Endothelial cell of umbilical vein (primary cell): ENCODE data around the gene CDHR5. TPM values are rescaled to one million over a fixed set of nuclear protein-coding genes. Genes with fewer than 3 reads are reported as not detected.

Experiments
- BruUV-seq: library from RNA; stranded (reverse); fragments of 400-500 nt; replicated peaks from 2 replicates; lab custom pipeline; 2021; lab: Mats Ljungman, UMichigan
- CTCF ChIA-PET: fragments of 300-600, 350-600 bp; sonication (Branson Sonifier 250); formaldehyde crosslinking; loops from one replicate; lab custom pipeline; 2021; ENCODE audit warnings: antibody characterized with exemption, inconsistent platforms; lab: Charles Lee
- POLR2A ChIA-PET: fragments of 300-600, 350-600 bp; sonication (Branson Sonifier 250); formaldehyde crosslinking; loops from one replicate; lab custom pipeline; 2021; ENCODE audit warnings: antibody characterized with exemption, inconsistent platforms; lab: Charles Lee
- DNase-seq: peaks from one replicate; pipeline ENCODE4 v3.0.0-alpha.2; 2011; ENCODE audit warnings: low read depth, low spot score
- FAIRE-seq: peaks from 2 replicates; lab custom pipeline; 2011; peaks lifted over from hg19 to GRCh38; lab: Jason Lieb, UNC
- H2AFZ ChIP-seq: 2 replicates; pipeline ENCODE4 v1.6.0; 2012; ENCODE audit warnings: low read depth, low read length, control low read depth, inconsistent platforms
- H3K27ac ChIP-seq: 2 replicates; pipeline ENCODE4 v1.5.1; 2011; ENCODE audit warnings: low read depth, mild to moderate bottlenecking, control low read depth, low read length, moderate library complexity; ENCODE audit not compliant: insufficient read depth
- H3K27me3 ChIP-seq, 2 experiments: 2 replicates each; pipeline versions ENCODE4 v1.6.0 to v1.6.1; 2011; ENCODE audit warnings: low read length in 2 of 2, mixed read lengths in 1 of 2; ENCODE audit not compliant: control insufficient read depth in 2 of 2, insufficient read depth in 2 of 2
- H3K36me3 ChIP-seq, 2 experiments: 2 replicates in 1 of 2; 3 replicates in 1 of 2; pipeline ENCODE4 v1.5.1; 2011; ENCODE audit warnings: low read length in 2 of 2, mild to moderate bottlenecking in 1 of 2, moderate library complexity in 1 of 2; ENCODE audit not compliant: control insufficient read depth in 2 of 2, insufficient read depth in 2 of 2; ENCODE audit errors: extremely low read depth in 1 of 2
- H3K4me1 ChIP-seq: 3 replicates; pipeline ENCODE4 v1.5.1; 2011; ENCODE audit warnings: mild to moderate bottlenecking, low read length; ENCODE audit not compliant: control insufficient read depth, insufficient read depth; ENCODE audit errors: extremely low read depth
- H3K4me2 ChIP-seq: 2 replicates; pipeline ENCODE4 v1.6.1; 2011; ENCODE audit warnings: low read length, control low read depth, mixed read lengths; ENCODE audit not compliant: insufficient read depth
- H3K4me3 ChIP-seq, 3 experiments: fragments of 200-600 bp in 1 of 3; sonication (generic), shearing (Covaris generic) in 1 of 3; replicated peaks in 1 of 3; 2 replicates each; pipeline ENCODE4 v1.5.1; 2011 to 2016; ENCODE audit warnings: control low read depth in 3 of 3, low read length in 3 of 3, mild to moderate bottlenecking in 2 of 3, inconsistent platforms in 1 of 3, low read depth in 1 of 3, moderate library complexity in 1 of 3; ENCODE audit not compliant: insufficient read depth in 1 of 3
- H3K79me2 ChIP-seq: 2 replicates; pipeline ENCODE4 v1.6.0; 2012; ENCODE audit warnings: low read length, inconsistent platforms; ENCODE audit not compliant: control insufficient read depth, insufficient read depth
- H3K9ac ChIP-seq: replicated peaks from 2 replicates; pipeline ENCODE3; 2011; ENCODE audit warnings: low read length, control low read depth; ENCODE audit not compliant: insufficient read depth; ENCODE audit errors: extremely low read depth
- H3K9me1 ChIP-seq: replicated peaks from 3 replicates; pipeline ENCODE4 v1.6.0; 2011; ENCODE audit warnings: mild to moderate bottlenecking, low read length; ENCODE audit not compliant: control insufficient read depth, insufficient read depth; ENCODE audit errors: extremely low read depth
- H3K9me3 ChIP-seq: replicated peaks from 2 replicates; pipeline ENCODE4 v1.5.1; 2012; ENCODE audit warnings: low read length, inconsistent platforms; ENCODE audit not compliant: control insufficient read depth, insufficient read depth
- H4K20me1 ChIP-seq: replicated peaks from 2 replicates; pipeline ENCODE3; 2011; ENCODE audit warnings: mild to moderate bottlenecking, low read length; ENCODE audit not compliant: control insufficient read depth, insufficient read depth; ENCODE audit errors: extremely low read depth
- EZH2 ChIP-seq: IDR thresholded peaks from 2 replicates; pipeline ENCODE4 v1.6.1; 2012; ENCODE audit warnings: borderline replicate concordance, low read depth, mild to moderate bottlenecking, moderate library complexity, low read length, inconsistent platforms; ENCODE audit not compliant: severe bottlenecking
- FOS ChIP-seq: IDR thresholded peaks from 2 replicates; pipeline ENCODE4 v1.6.1; 2011; ENCODE audit warnings: mild to moderate bottlenecking, low read length, moderate library complexity, borderline replicate concordance; ENCODE audit not compliant: insufficient read depth
- GATA2 ChIP-seq: IDR thresholded peaks from 2 replicates; pipeline ENCODE4 v1.7.0; 2011; ENCODE audit warnings: low read depth, mild to moderate bottlenecking, moderate library complexity, mixed read lengths, low read length; ENCODE audit not compliant: insufficient read length, insufficient read depth
- JUN ChIP-seq: IDR thresholded peaks from 2 replicates; pipeline ENCODE4 v1.6.1; 2011; ENCODE audit warnings: borderline replicate concordance, low read depth; ENCODE audit not compliant: insufficient read length, insufficient read depth
- MYC ChIP-seq: IDR thresholded peaks from one replicate; pipeline ENCODE4 v1.6.1; 2011; ENCODE audit warnings: mild to moderate bottlenecking, low read depth, low read length
- POLR2A ChIP-seq: IDR thresholded peaks from 2 replicates; pipeline ENCODE4 v1.6.1; 2012; ENCODE audit warnings: low read depth, mild to moderate bottlenecking, control low read depth, low read length
- POLR2AphosphoS5 ChIP-seq: IDR thresholded peaks from 2 replicates; pipeline ENCODE4 v1.6.1; 2012; ENCODE audit warnings: low read depth, mild to moderate bottlenecking, control low read depth, low read length, moderate library complexity; ENCODE audit not compliant: insufficient read depth
- dilution Hi-C: fragments of 300-500 bp; cut with MboI; formaldehyde crosslinking; loops from one replicate; pipeline ENCODE4 v1.15.0; 2019; ENCODE audit warnings: low sequenced_read_pairs; ENCODE audit not compliant: extremely low pct_ligation_motif_present
- intact Hi-C: fragments of 100-400 bp; cut with micrococcal nuclease; formaldehyde crosslinking; loops from one replicate; pipeline ENCODE4 v1.10.0; 2022
- microRNA counts: library from miRNA; unstranded; fragments of <30 nt; microRNA quantifications from one replicate; lab custom pipeline; 2016
- microRNA-seq: library from miRNA; unstranded; fragments of <30 nt; microRNA quantifications from one replicate; pipeline ENCODE4 v1.2.0, GENCODE V29; 2021; ENCODE audit warnings: borderline number of aligned reads, borderline replicate concordance
- polyA plus RNA-seq, 4 experiments: library from polyadenylated mRNA; depleted of rRNA in 3 of 4; stranded (reverse) in 3 of 4; unstranded in 1 of 4; fragments of >200 nt; gene quantifications; 2 replicates each; pipeline versions ENCODE4 v1.2.1 to v1.2.3, GENCODE V29; 2011 to 2012; ENCODE audit warnings: missing spikeins in 1 of 4
- small RNA-seq: library from RNA; depleted of rRNA; stranded (forward); fragments of <200 nt; gene quantifications from one replicate; pipeline ENCODE3, GENCODE V24; 2012; ENCODE audit warnings: low replicate concordance, low read depth; ENCODE audit not compliant: insufficient read depth, insufficient read length
- total RNA-seq: library from RNA; stranded (reverse); gene quantifications from 2 replicates; pipeline ENCODE4 v1.2.3, GENCODE V29; 2021
- TF ChIP-seq, protein P1 (sequence below): IDR thresholded peaks from 2 replicates; pipeline ENCODE4 v1.6.1; 2011; ENCODE audit not compliant: insufficient read depth, insufficient read length
- TF ChIP-seq, protein P2 (sequence below), 2 donors: IDR thresholded peaks; 1 replicate in 1 of 2; 2 replicates in 1 of 2; pipeline ENCODE4 v1.5.1; 2011; ENCODE audit warnings: low read length in 2 of 2, mild to moderate bottlenecking in 2 of 2, moderate library complexity in 2 of 2, control low read depth in 1 of 2, inconsistent platforms in 1 of 2, low read depth in 1 of 2; ENCODE audit not compliant: insufficient read depth in 1 of 2; ENCODE audit errors: extremely low read depth in 1 of 2

CDHR5 gene
- total and polyA plus RNA-seq, 2 donors (not counting 3 experiments of a cell fraction or from before 2014, with no cell fraction given) = not detected

DNA sequence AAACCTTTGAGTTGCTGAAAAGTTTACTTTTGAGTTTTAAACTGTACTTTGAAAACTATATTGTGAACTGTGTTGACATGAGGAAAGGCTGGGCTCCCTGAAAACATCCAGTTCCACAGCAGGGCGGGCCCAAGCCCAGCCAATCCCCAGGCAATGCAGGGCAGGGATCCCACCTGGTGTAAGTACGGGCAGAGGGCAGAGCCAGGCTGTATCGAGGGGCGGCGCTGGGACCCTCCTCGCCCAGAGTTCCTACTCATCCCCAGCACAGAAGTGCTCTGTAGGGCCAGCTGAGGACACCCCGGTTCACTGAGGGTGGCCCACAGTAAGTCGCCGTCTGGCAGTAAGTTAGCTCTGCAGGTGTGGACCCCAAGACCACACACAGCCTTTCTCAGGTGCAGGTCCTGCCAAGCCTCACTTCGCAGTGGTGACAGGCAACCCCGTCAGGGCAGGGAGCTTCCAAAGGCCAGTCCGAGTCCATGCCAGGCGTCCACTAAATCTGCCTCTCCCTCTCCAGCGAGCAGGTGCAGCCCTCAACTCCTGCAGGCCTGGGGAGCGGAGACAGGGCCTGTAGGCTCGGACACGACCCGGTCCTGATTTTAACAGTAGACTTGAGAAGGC is 57.6 kb downstream of the CDHR5 start:
- Histone ChIP-seq H3K4me2 (no peak overlapping the region), H3K4me3 (no peak overlapping the region), H3K9me1 (no peaks in the 10 kb centered on the region), H3K27ac (no peak overlapping the region), H3K9ac (no peak overlapping the region), H3K9me3 (no peaks in the 10 kb centered on the region), H3K36me3 (peaks cover 0 to 2% of the 10 kb centered on the region in 2 experiments), H3K27me3 (no peaks in the 10 kb centered on the region), H2AFZ (no peak overlapping the region), H3K79me2 (no peaks in the 10 kb centered on the region), H4K20me1 (no peaks in the 10 kb centered on the region), H3K4me1 (peaks cover 11% of the 10 kb centered on the region)
- FAIRE-seq (no peak), DNase-seq (no peak)
- intact Hi-C loops (no loop called here), dilution Hi-C loops (no loop called here)
- BruUV-seq = no TSS peak
- CTCF ChIA-PET = interaction anchor here (1.8 kb wide), 1 partner anchor 12 kb away, joined by 6 read pairs; no protein-coding TSS in a partner anchor
- TF ChIP-seq EZH2 (no peak), MYC (no peak), FOS (no peak), POLR2A (no peak), GATA2 (no peak), JUN (no peak), POLR2AphosphoS5 (no peak)
- TF ChIP-seq, protein P1, sequence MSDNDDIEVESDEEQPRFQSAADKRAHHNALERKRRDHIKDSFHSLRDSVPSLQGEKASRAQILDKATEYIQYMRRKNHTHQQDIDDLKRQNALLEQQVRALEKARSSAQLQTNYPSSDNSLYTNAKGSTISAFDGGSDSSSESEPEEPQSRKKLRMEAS = no peak
- TF ChIP-seq, protein P2, sequence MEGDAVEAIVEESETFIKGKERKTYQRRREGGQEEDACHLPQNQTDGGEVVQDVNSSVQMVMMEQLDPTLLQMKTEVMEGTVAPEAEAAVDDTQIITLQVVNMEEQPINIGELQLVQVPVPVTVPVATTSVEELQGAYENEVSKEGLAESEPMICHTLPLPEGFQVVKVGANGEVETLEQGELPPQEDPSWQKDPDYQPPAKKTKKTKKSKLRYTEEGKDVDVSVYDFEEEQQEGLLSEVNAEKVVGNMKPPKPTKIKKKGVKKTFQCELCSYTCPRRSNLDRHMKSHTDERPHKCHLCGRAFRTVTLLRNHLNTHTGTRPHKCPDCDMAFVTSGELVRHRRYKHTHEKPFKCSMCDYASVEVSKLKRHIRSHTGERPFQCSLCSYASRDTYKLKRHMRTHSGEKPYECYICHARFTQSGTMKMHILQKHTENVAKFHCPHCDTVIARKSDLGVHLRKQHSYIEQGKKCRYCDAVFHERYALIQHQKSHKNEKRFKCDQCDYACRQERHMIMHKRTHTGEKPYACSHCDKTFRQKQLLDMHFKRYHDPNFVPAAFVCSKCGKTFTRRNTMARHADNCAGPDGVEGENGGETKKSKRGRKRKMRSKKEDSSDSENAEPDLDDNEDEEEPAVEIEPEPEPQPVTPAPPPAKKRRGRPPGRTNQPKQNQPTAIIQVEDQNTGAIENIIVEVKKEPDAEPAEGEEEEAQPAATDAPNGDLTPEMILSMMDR (IDR thresholded peaks at IDR 0.05; ENCODE audit: extremely low read depth in 1 of 2, insufficient read depth in 1 of 2, low read depth in 1 of 2, low read length in 2 of 2) = no peak
- POLR2A ChIA-PET = no interaction called here

MicroRNAs within 50 kb of the gene (microRNA counts, 767-probe panel; counts per million panel counts)
- microRNA hsa-miR-210 (lab: Ali Mortazavi, UCI) = 723 counts per million, percentile 96 among the panel's probes with 10 or more counts

Small RNA genes lying within 50 kb of the gene (microRNA-seq; reads per million reads assigned to microRNA genes)
- gene MIR210 = 43.4 reads per million, percentile 45 among the genes with 10 or more reads in this experiment

Small RNA genes lying within 50 kb of the gene (small RNA-seq; reads per million reads assigned to genes)
- 7.0 reads per million, percentile 50 among the genes with 10 or more reads in this experiment for gene MIR210

Other genes with a start within 250 kb of the CDHR5 start
- 0.27 and 0.30 TPM in 2 replicates for gene PKP3, start 230.7 kb downstream of the CDHR5 start, total RNA-seq
- gene PKP3, start 230.7 kb downstream of the CDHR5 start, polyA plus RNA-seq = 0.33 and 0.59 TPM in 2 replicates
- 51.9 and 52.3 TPM in 2 replicates for gene SIGIRR, start 210.0 kb downstream of the CDHR5 start, total RNA-seq
- gene SIGIRR, start 210.0 kb downstream of the CDHR5 start, polyA plus RNA-seq = 70.9 and 104 TPM in 2 replicates
- gene ANO9, start 182.9 kb downstream of the CDHR5 start, total RNA-seq = 0.12 TPM in 1 of 2 replicates, not detected in the other
- 0.23 and 0.32 TPM in 2 replicates for gene ANO9, start 182.9 kb downstream of the CDHR5 start, polyA plus RNA-seq
- 41.4 and 44.2 TPM in 2 replicates for gene PTDSS2, start 174.7 kb downstream of the CDHR5 start, total RNA-seq
- gene PTDSS2, start 174.7 kb downstream of the CDHR5 start, polyA plus RNA-seq = 46.8 and 60.8 TPM in 2 replicates
- 143 and 144 TPM in 2 replicates for gene RNH1, start 117.7 kb downstream of the CDHR5 start, total RNA-seq
- 198 and 276 TPM in 2 replicates for gene RNH1, start 117.7 kb downstream of the CDHR5 start, polyA plus RNA-seq
- 103 TPM in 2 replicates for gene HRAS, start 89.4 kb downstream of the CDHR5 start, total RNA-seq
- 105 and 109 TPM in 2 replicates for gene HRAS, start 89.4 kb downstream of the CDHR5 start, polyA plus RNA-seq
- 0.55 and 0.90 TPM in 2 replicates for gene LRRC56, start 87.4 kb downstream of the CDHR5 start, total RNA-seq
- gene LRRC56, start 87.4 kb downstream of the CDHR5 start, polyA plus RNA-seq = 0.47 and 0.64 TPM in 2 replicates
- gene LMNTD2, start 64.2 kb downstream of the CDHR5 start, total RNA-seq = 1.8 and 2.1 TPM in 2 replicates
- gene LMNTD2, start 64.2 kb downstream of the CDHR5 start, polyA plus RNA-seq = 2.6 and 3.9 TPM in 2 replicates
- 12.2 and 14.1 TPM in 2 replicates for gene RASSF7, start 64.0 kb downstream of the CDHR5 start, total RNA-seq
- 19.9 and 27.9 TPM in 2 replicates for gene RASSF7, start 64.0 kb downstream of the CDHR5 start, polyA plus RNA-seq
- gene PHRF1, start 48.5 kb downstream of the CDHR5 start, total RNA-seq = 38.8 and 39.4 TPM in 2 replicates
- gene PHRF1, start 48.5 kb downstream of the CDHR5 start, polyA plus RNA-seq = 14.2 and 14.8 TPM in 2 replicates
- gene IRF7, start 9.0 kb downstream of the CDHR5 start, total RNA-seq = 12.3 and 14.7 TPM in 2 replicates
- 12.6 and 23.3 TPM in 2 replicates for gene IRF7, start 9.0 kb downstream of the CDHR5 start, polyA plus RNA-seq
- gene SCT, start 2.2 kb upstream of the CDHR5 start, total RNA-seq = not detected in 2 replicates
- not detected in 2 replicates for gene SCT, start 2.2 kb upstream of the CDHR5 start, polyA plus RNA-seq
- gene DRD4, start 12.3 kb upstream of the CDHR5 start, total RNA-seq = 0.24 TPM in 1 of 2 replicates, not detected in the other
- not detected in 2 replicates for gene DRD4, start 12.3 kb upstream of the CDHR5 start, polyA plus RNA-seq
- gene DEAF1, start 70.3 kb upstream of the CDHR5 start, total RNA-seq = 50.3 and 55.7 TPM in 2 replicates
- gene DEAF1, start 70.3 kb upstream of the CDHR5 start, polyA plus RNA-seq = 43.6 and 45.5 TPM in 2 replicates
- 24.1 and 26.6 TPM in 2 replicates for gene TMEM80, start 70.9 kb upstream of the CDHR5 start, total RNA-seq
- 17.9 and 21.2 TPM in 2 replicates for gene TMEM80, start 70.9 kb upstream of the CDHR5 start, polyA plus RNA-seq
- gene EPS8L2, start 81.3 kb upstream of the CDHR5 start, total RNA-seq = 6.0 and 12.5 TPM in 2 replicates
- 5.2 and 5.9 TPM in 2 replicates for gene EPS8L2, start 81.3 kb upstream of the CDHR5 start, polyA plus RNA-seq
- gene TALDO1, start 122.5 kb upstream of the CDHR5 start, total RNA-seq = 287 and 294 TPM in 2 replicates
- gene TALDO1, start 122.5 kb upstream of the CDHR5 start, polyA plus RNA-seq = 184 and 211 TPM in 2 replicates
- 78.5 and 83.1 TPM in 2 replicates for gene GATD1, start 152.5 kb upstream of the CDHR5 start, total RNA-seq
- gene GATD1, start 152.5 kb upstream of the CDHR5 start, polyA plus RNA-seq = 70.6 and 90.8 TPM in 2 replicates
- gene CEND1, start 165.1 kb upstream of the CDHR5 start, total RNA-seq = 0.40 and 0.83 TPM in 2 replicates
- 0.15 and 0.27 TPM in 2 replicates for gene CEND1, start 165.1 kb upstream of the CDHR5 start, polyA plus RNA-seq
- gene SLC25A22, start 173.3 kb upstream of the CDHR5 start, total RNA-seq = 24.9 and 29.3 TPM in 2 replicates
- 24.5 and 27.4 TPM in 2 replicates for gene SLC25A22, start 173.3 kb upstream of the CDHR5 start, polyA plus RNA-seq
- 30.6 and 30.7 TPM in 2 replicates for gene PIDD1, start 180.3 kb upstream of the CDHR5 start, total RNA-seq
- 28.2 and 41.0 TPM in 2 replicates for gene PIDD1, start 180.3 kb upstream of the CDHR5 start, polyA plus RNA-seq
- gene RPLP2, start 185.0 kb upstream of the CDHR5 start, total RNA-seq = 1,644 and 1,739 TPM in 2 replicates
- gene RPLP2, start 185.0 kb upstream of the CDHR5 start, polyA plus RNA-seq = 1,579 and 3,225 TPM in 2 replicates
- 75.6 and 83.0 TPM in 2 replicates for gene PNPLA2, start 194.0 kb upstream of the CDHR5 start, total RNA-seq
- gene PNPLA2, start 194.0 kb upstream of the CDHR5 start, polyA plus RNA-seq = 73.1 and 80.3 TPM in 2 replicates
- 8.4 and 9.7 TPM in 2 replicates for gene CRACR2B, start 203.0 kb upstream of the CDHR5 start, total RNA-seq
- 9.3 and 10.7 TPM in 2 replicates for gene CRACR2B, start 203.0 kb upstream of the CDHR5 start, polyA plus RNA-seq
- 515 and 605 TPM in 2 replicates for gene CD151, start 208.0 kb upstream of the CDHR5 start, total RNA-seq
- 1,090 and 1,522 TPM in 2 replicates for gene CD151, start 208.0 kb upstream of the CDHR5 start, polyA plus RNA-seq
- gene POLR2L, start 217.6 kb upstream of the CDHR5 start, total RNA-seq = 252 and 259 TPM in 2 replicates
- gene POLR2L, start 217.6 kb upstream of the CDHR5 start, polyA plus RNA-seq = 146 and 173 TPM in 2 replicates
- 86.5 and 114 TPM in 2 replicates for gene TSPAN4, start 217.9 kb upstream of the CDHR5 start, total RNA-seq
- 199 and 238 TPM in 2 replicates for gene TSPAN4, start 217.9 kb upstream of the CDHR5 start, polyA plus RNA-seq